Measurements from ENCODE around the gene PDE4D. TPM values are rescaled to one million over a fixed set of nuclear protein-coding genes. Genes with fewer than 3 reads are reported as not detected.
"Not testable (repeated sequence)": the region's sequence is repeated elsewhere in the genome, so short reads cannot be mapped to it uniquely, and the experiment has no call there.

The PDE4D gene
- total RNA-seq, 1 donor from 2014 or later, result 14.2 TPM

DNA sequence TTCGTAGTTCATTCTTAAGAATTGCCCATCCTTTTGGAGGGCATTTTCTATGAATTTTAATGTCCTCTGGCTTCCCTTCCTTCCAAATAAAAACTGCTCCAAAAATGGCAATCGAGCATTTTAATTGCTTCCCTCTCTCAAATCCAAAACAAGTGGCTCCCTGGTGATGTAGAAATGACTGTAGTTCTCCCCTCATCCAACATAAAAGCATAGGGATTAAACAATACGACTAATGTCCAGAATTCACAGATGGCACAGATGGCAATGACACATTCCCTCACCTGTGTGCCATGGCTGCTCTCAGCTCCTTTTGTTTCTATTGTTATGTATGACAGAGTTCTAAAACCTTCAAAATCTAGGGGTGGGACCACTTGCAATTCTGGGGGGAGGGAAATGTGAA is 893.3 kb downstream of the PDE4D start:
- FAIRE-seq, result no peak
- Histone ChIP-seq H3K4me1 (ENCODE audit: insufficient read depth, low read length) (no peaks in the 10 kb centered on the region), H3K79me2 (ENCODE audit: insufficient read depth, low read length) (no peaks in the 10 kb centered on the region), H3K27me3 (ENCODE audit: insufficient read depth, low read length) (no peaks in the 10 kb centered on the region), H3K9me3 (ENCODE audit: insufficient read depth, low read depth, low read length) (no peaks in the 10 kb centered on the region), H3K27ac (ENCODE audit: low read depth, low read length) (no peak overlapping the region), H3K4me3 (ENCODE audit: insufficient read depth, low read depth, low read length) (no peak overlapping the region), H4K20me1 (ENCODE audit: insufficient read depth, low read length) (no peaks in the 10 kb centered on the region), H3K9ac (ENCODE audit: low read length) (no peak overlapping the region), H3K4me2 (ENCODE audit: low read length) (peak overlapping the region; percentile 21), H2AFZ (ENCODE audit: low read depth, low read length) (no peak overlapping the region), H3K36me3 (ENCODE audit: insufficient read depth, low read length) (no peaks in the 10 kb centered on the region)
- H3K4me3 Mint-ChIP-seq (ENCODE audit: unreplicated experiment), result no peak overlapping the region
- TF ChIP-seq EZH2 (IDR thresholded peaks at IDR 0.05; ENCODE audit: insufficient read depth, low read length), result no peak
- TF ChIP-seq, protein P1, sequence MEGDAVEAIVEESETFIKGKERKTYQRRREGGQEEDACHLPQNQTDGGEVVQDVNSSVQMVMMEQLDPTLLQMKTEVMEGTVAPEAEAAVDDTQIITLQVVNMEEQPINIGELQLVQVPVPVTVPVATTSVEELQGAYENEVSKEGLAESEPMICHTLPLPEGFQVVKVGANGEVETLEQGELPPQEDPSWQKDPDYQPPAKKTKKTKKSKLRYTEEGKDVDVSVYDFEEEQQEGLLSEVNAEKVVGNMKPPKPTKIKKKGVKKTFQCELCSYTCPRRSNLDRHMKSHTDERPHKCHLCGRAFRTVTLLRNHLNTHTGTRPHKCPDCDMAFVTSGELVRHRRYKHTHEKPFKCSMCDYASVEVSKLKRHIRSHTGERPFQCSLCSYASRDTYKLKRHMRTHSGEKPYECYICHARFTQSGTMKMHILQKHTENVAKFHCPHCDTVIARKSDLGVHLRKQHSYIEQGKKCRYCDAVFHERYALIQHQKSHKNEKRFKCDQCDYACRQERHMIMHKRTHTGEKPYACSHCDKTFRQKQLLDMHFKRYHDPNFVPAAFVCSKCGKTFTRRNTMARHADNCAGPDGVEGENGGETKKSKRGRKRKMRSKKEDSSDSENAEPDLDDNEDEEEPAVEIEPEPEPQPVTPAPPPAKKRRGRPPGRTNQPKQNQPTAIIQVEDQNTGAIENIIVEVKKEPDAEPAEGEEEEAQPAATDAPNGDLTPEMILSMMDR (IDR thresholded peaks at IDR 0.05; ENCODE audit: insufficient read depth, low read depth, low read length), result no peak
- no peak overlapping the region for H3K27ac Mint-ChIP-seq (ENCODE audit: unreplicated experiment)
- no peaks in the 10 kb centered on the region for H3K9me3 Mint-ChIP-seq (ENCODE audit: unreplicated experiment)
- DNase-seq (ENCODE audit: low read depth), result no peak
- H3K36me3 Mint-ChIP-seq (ENCODE audit: low read depth, unreplicated experiment), result no peaks in the 10 kb centered on the region
- H3K27me3 Mint-ChIP-seq (ENCODE audit: low read depth, unreplicated experiment), result no peaks in the 10 kb centered on the region
- peaks cover 3% of the 10 kb centered on the region for H3K4me1 Mint-ChIP-seq (ENCODE audit: low read depth, unreplicated experiment)

DNA sequence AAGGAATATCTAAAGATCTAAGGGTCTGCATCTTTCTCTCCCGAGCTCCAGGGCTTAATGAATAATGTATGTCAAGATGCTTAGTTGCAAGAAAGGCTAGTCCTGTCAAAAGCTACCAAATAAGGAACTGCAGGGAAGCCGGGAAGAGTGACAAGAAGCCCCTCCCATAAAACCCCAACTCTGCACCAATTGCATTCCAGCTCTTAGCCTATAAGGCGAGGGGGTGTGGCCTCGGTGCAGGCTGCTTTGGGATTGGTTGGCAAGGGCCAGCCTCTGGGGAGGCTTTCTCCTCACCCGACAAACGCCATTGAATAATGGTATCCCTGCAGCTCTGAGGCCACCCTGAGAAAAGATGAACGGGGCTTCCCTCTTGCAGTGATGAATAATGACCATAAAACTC is 893.7 kb downstream of the PDE4D start:
- H3K4me1 ChIP-seq (ENCODE audit: insufficient read depth, low read length), result no peaks in the 10 kb centered on the region
- no peak overlapping the region for H3K27ac Mint-ChIP-seq (ENCODE audit: unreplicated experiment)
- no peak overlapping the region for H2AFZ ChIP-seq (ENCODE audit: low read depth, low read length)
- H3K36me3 ChIP-seq (ENCODE audit: insufficient read depth, low read length), result no peaks in the 10 kb centered on the region
- no peaks in the 10 kb centered on the region for H4K20me1 ChIP-seq (ENCODE audit: insufficient read depth, low read length)
- no peaks in the 10 kb centered on the region for H3K9me3 ChIP-seq (ENCODE audit: insufficient read depth, low read depth, low read length)
- DNase-seq (ENCODE audit: low read depth), result peak; percentile 47
- H3K4me3 Mint-ChIP-seq (ENCODE audit: unreplicated experiment), result no peak overlapping the region
- H3K79me2 ChIP-seq (ENCODE audit: insufficient read depth, low read length), result no peaks in the 10 kb centered on the region
- no peaks in the 10 kb centered on the region for H3K9me3 Mint-ChIP-seq (ENCODE audit: unreplicated experiment)
- H3K4me1 Mint-ChIP-seq (ENCODE audit: low read depth, unreplicated experiment), result peaks cover 3% of the 10 kb centered on the region
- no peaks in the 10 kb centered on the region for H3K27me3 Mint-ChIP-seq (ENCODE audit: low read depth, unreplicated experiment)
- H3K4me2 ChIP-seq (ENCODE audit: low read length), result peak overlapping the region; percentile 21
- FAIRE-seq, result no peak
- no peak overlapping the region for H3K27ac ChIP-seq (ENCODE audit: low read depth, low read length)
- no peaks in the 10 kb centered on the region for H3K36me3 Mint-ChIP-seq (ENCODE audit: low read depth, unreplicated experiment)
- no peaks in the 10 kb centered on the region for H3K27me3 ChIP-seq (ENCODE audit: insufficient read depth, low read length)
- H3K4me3 ChIP-seq (ENCODE audit: insufficient read depth, low read depth, low read length), result peak overlapping the region; percentile 42
- no peak overlapping the region for H3K9ac ChIP-seq (ENCODE audit: low read length)
- TF ChIP-seq, protein P1 (IDR thresholded peaks at IDR 0.05; ENCODE audit: insufficient read depth, low read depth, low read length), result no peak
- TF ChIP-seq EZH2 (IDR thresholded peaks at IDR 0.05; ENCODE audit: insufficient read depth, low read length), result no peak

DNA sequence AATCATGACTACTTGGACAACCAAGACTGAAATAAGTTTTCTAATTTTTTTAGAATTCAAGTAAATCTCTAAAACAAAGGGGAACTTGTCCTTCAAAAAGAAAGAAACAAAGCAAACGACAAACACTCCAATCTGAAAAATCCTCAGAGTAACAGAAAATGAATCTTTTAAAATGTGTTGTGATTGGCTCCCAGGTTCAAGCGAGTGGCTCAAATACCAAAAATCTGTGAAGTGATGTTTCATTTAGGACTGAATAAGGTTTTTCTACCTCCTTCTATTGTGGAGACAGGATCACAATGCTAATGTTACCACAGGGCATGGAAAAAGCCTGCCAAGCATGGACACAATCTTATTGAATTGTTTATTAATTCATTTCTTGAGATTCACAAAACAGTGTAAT is 895.0 kb downstream of the PDE4D start:
- Histone ChIP-seq H3K4me1 (ENCODE audit: insufficient read depth, low read length) (no peaks in the 10 kb centered on the region), H4K20me1 (ENCODE audit: insufficient read depth, low read length) (no peaks in the 10 kb centered on the region), H3K9ac (ENCODE audit: low read length) (peak overlapping the region; percentile 9), H3K27me3 (ENCODE audit: insufficient read depth, low read length) (no peaks in the 10 kb centered on the region), H3K4me2 (ENCODE audit: low read length) (peak overlapping the region; percentile 27), H2AFZ (ENCODE audit: low read depth, low read length) (no peak overlapping the region), H3K79me2 (ENCODE audit: insufficient read depth, low read length) (no peaks in the 10 kb centered on the region), H3K27ac (ENCODE audit: low read depth, low read length) (no peak overlapping the region), H3K9me3 (ENCODE audit: insufficient read depth, low read depth, low read length) (no peaks in the 10 kb centered on the region), H3K4me3 (ENCODE audit: insufficient read depth, low read depth, low read length) (peak overlapping the region; percentile 22), H3K36me3 (ENCODE audit: insufficient read depth, low read length) (no peaks in the 10 kb centered on the region)
- TF ChIP-seq, protein P1 (IDR thresholded peaks at IDR 0.05; ENCODE audit: insufficient read depth, low read depth, low read length), result no peak
- no peak for TF ChIP-seq EZH2 (IDR thresholded peaks at IDR 0.05; ENCODE audit: insufficient read depth, low read length)
- no peaks in the 10 kb centered on the region for H3K36me3 Mint-ChIP-seq (ENCODE audit: low read depth, unreplicated experiment)
- no peaks in the 10 kb centered on the region for H3K9me3 Mint-ChIP-seq (ENCODE audit: unreplicated experiment)
- H3K4me3 Mint-ChIP-seq (ENCODE audit: unreplicated experiment), result no peak overlapping the region
- no peak for DNase-seq (ENCODE audit: low read depth)
- H3K27ac Mint-ChIP-seq (ENCODE audit: unreplicated experiment), result no peak overlapping the region
- no peak for FAIRE-seq
- no peaks in the 10 kb centered on the region for H3K27me3 Mint-ChIP-seq (ENCODE audit: low read depth, unreplicated experiment)
- H3K4me1 Mint-ChIP-seq (ENCODE audit: low read depth, unreplicated experiment), result peaks cover 3% of the 10 kb centered on the region

DNA sequence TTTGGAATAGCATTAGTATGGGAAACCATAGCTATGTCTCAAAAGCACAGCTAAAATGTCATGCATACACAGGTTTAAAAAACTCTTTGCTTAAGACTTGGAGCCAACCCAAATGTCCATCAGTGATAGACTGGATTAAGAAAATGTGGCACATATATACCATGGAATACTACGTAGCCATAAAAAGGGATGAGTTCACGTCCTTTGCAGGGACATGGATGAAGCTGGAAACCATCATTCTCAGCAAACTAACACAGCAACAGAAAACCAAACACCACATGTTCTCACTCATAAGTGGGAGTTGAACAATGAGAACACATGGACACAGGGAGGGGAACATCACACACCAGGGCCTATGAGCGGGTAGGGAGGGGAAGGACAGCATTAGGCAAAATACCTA is 897.7 kb downstream of the PDE4D start:
- FAIRE-seq; H2AFZ ChIP-seq (ENCODE audit: low read depth, low read length); H4K20me1 ChIP-seq (ENCODE audit: insufficient read depth, low read length); H3K4me1 ChIP-seq (ENCODE audit: insufficient read depth, low read length); H3K36me3 ChIP-seq (ENCODE audit: insufficient read depth, low read length); H3K79me2 ChIP-seq (ENCODE audit: insufficient read depth, low read length); H3K4me2 ChIP-seq (ENCODE audit: low read length); H3K27me3 Mint-ChIP-seq (ENCODE audit: low read depth, unreplicated experiment); H3K27me3 ChIP-seq (ENCODE audit: insufficient read depth, low read length); H3K27ac ChIP-seq (ENCODE audit: low read depth, low read length); H3K9me3 Mint-ChIP-seq (ENCODE audit: unreplicated experiment); H3K36me3 Mint-ChIP-seq (ENCODE audit: low read depth, unreplicated experiment); H3K27ac Mint-ChIP-seq (ENCODE audit: unreplicated experiment); H3K9me3 ChIP-seq (ENCODE audit: insufficient read depth, low read depth, low read length); H3K9ac ChIP-seq (ENCODE audit: low read length); H3K4me1 Mint-ChIP-seq (ENCODE audit: low read depth, unreplicated experiment); H3K4me3 ChIP-seq (ENCODE audit: insufficient read depth, low read depth, low read length); DNase-seq (ENCODE audit: low read depth); H3K4me3 Mint-ChIP-seq (ENCODE audit: unreplicated experiment): not testable (repeated sequence)

Measured in astrocyte (in vitro differentiated cells and primary cell).